ENCODE measurements around the gene RAB36.

DNA sequence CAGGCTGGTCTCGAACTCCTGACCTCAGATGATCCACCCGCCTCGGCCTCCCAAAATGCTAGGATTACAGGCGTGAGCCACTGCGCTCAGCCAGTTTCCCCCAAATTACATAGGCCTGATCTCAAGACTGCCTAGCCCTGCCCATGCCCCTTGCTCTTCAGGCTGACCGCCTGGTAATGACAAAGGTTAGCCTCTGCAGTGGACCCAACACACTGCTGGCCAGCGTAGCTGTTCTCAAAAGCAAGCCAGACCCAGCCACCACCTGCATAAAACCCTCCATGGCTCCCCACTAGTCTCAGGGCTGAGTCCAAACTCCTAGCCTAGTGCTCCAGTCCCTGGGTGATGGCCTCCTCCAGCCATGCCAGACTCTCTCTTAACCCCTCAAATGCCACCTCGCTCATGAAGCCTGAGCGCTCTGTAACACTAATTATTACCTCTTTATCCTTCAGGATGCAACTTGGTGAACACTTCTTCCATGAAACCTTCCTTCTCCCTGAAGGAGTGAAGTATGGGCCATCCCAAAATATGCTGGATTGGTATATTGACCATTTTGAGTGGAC, 2.7 kb upstream of the RAB36 start:
- TF ChIP-seq, protein P1, sequence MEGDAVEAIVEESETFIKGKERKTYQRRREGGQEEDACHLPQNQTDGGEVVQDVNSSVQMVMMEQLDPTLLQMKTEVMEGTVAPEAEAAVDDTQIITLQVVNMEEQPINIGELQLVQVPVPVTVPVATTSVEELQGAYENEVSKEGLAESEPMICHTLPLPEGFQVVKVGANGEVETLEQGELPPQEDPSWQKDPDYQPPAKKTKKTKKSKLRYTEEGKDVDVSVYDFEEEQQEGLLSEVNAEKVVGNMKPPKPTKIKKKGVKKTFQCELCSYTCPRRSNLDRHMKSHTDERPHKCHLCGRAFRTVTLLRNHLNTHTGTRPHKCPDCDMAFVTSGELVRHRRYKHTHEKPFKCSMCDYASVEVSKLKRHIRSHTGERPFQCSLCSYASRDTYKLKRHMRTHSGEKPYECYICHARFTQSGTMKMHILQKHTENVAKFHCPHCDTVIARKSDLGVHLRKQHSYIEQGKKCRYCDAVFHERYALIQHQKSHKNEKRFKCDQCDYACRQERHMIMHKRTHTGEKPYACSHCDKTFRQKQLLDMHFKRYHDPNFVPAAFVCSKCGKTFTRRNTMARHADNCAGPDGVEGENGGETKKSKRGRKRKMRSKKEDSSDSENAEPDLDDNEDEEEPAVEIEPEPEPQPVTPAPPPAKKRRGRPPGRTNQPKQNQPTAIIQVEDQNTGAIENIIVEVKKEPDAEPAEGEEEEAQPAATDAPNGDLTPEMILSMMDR (IDR thresholded peaks at IDR 0.05) = no peak
- TF ChIP-seq POLR2A (IDR thresholded peaks at IDR 0.05) = no peak
